ENCODE data around the gene SLC30A2. TPM values are rescaled to one million over a fixed set of nuclear protein-coding genes. Genes with fewer than 3 reads are reported as not detected.

SLC30A2 gene
- total RNA-seq, 1 donor from 2014 or later, result not detected

DNA sequence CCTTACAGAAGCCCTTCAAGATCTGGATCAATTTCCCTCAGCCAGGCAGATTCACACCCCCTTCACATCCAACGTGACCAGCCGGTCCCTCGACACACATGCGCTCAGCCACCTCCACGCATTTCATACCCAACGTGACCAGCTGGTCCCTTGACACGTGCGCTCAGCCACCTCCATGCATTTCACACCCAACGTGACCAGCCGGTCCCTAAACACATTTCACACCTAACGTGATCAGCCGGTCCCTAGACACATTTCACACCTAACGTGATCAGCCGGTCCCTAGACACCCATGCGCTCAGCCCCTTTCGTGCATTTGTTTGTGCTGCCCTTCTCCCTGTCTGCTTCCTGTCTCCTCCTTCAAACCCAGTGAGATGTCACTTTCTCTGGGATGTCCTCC lies 39.2 kb downstream of the SLC30A2 start:
- Histone ChIP-seq H3K4me3 (ENCODE audit: insufficient read depth, low read depth, low read length) (no peak overlapping the region), H3K4me1 (ENCODE audit: insufficient read depth, low read length) (no peaks in the 10 kb centered on the region), H2AFZ (ENCODE audit: low read depth, low read length) (no peak overlapping the region), H4K20me1 (ENCODE audit: insufficient read depth, low read length) (no peaks in the 10 kb centered on the region), H3K36me3 (ENCODE audit: insufficient read depth, low read length) (no peaks in the 10 kb centered on the region), H3K27ac (ENCODE audit: low read depth, low read length) (no peak overlapping the region), H3K79me2 (ENCODE audit: insufficient read depth, low read length) (no peaks in the 10 kb centered on the region), H3K4me2 (ENCODE audit: low read length) (no peak overlapping the region), H3K9ac (ENCODE audit: low read length) (no peak overlapping the region), H3K9me3 (ENCODE audit: insufficient read depth, low read depth, low read length) (no peaks in the 10 kb centered on the region), H3K27me3 (ENCODE audit: insufficient read depth, low read length) (no peaks in the 10 kb centered on the region)
- no peak overlapping the region for H3K4me3 Mint-ChIP-seq (ENCODE audit: unreplicated experiment)
- peaks cover 11% of the 10 kb centered on the region for H3K4me1 Mint-ChIP-seq (ENCODE audit: low read depth, unreplicated experiment)
- no peak for FAIRE-seq
- H3K27me3 Mint-ChIP-seq (ENCODE audit: low read depth, unreplicated experiment), result peaks cover 6% of the 10 kb centered on the region
- no peak for DNase-seq (ENCODE audit: low read depth)
- TF ChIP-seq EZH2 (IDR thresholded peaks at IDR 0.05; ENCODE audit: insufficient read depth, low read length), result no peak
- TF ChIP-seq, protein P1, sequence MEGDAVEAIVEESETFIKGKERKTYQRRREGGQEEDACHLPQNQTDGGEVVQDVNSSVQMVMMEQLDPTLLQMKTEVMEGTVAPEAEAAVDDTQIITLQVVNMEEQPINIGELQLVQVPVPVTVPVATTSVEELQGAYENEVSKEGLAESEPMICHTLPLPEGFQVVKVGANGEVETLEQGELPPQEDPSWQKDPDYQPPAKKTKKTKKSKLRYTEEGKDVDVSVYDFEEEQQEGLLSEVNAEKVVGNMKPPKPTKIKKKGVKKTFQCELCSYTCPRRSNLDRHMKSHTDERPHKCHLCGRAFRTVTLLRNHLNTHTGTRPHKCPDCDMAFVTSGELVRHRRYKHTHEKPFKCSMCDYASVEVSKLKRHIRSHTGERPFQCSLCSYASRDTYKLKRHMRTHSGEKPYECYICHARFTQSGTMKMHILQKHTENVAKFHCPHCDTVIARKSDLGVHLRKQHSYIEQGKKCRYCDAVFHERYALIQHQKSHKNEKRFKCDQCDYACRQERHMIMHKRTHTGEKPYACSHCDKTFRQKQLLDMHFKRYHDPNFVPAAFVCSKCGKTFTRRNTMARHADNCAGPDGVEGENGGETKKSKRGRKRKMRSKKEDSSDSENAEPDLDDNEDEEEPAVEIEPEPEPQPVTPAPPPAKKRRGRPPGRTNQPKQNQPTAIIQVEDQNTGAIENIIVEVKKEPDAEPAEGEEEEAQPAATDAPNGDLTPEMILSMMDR (IDR thresholded peaks at IDR 0.05; ENCODE audit: insufficient read depth, low read depth, low read length), result no peak
- H3K27ac Mint-ChIP-seq (ENCODE audit: unreplicated experiment), result no peak overlapping the region
- no peaks in the 10 kb centered on the region for H3K36me3 Mint-ChIP-seq (ENCODE audit: low read depth, unreplicated experiment)
- H3K9me3 Mint-ChIP-seq (ENCODE audit: unreplicated experiment), result no peaks in the 10 kb centered on the region

DNA sequence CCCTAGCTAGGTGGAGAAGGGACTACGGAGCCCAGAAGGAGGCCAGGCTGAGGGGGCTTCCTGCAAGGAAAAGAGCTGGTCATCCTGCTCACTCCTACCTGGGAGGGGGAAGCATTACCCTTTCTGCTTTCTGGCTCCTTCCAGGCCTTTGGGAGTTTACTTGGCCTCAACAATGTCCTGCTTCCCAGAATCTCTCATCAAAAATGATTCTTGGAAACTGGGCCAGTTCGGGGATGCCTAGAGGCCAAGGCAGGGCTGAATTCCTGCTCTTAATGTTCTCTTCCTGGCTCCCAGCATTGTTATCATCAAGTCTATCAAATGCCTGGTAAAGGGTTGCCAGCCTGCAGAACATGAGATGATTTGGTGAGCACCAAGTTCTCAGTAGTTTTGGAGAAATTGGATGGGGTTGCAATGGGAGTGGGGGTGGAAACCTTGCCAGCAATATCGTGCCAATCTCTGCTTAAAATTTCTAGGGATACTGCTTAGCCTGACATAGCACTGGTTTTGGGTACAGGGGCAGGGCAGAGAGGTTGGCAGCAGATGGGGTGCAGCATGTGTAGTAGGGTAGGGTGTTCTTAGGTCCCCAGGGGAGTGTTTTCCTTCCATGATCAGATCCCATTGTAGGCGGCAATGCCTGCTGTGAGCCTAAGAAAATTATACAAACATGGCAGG lies 40.3 kb downstream of the SLC30A2 start:
- Mint-ChIP-seq H3K9me3 (ENCODE audit: unreplicated experiment) (no peaks in the 10 kb centered on the region), H3K36me3 (ENCODE audit: low read depth, unreplicated experiment) (no peaks in the 10 kb centered on the region), H3K27ac (ENCODE audit: unreplicated experiment) (no peak overlapping the region), H3K4me1 (ENCODE audit: low read depth, unreplicated experiment) (peaks cover 4% of the 10 kb centered on the region), H3K27me3 (ENCODE audit: low read depth, unreplicated experiment) (peaks cover 6% of the 10 kb centered on the region), H3K4me3 (ENCODE audit: unreplicated experiment) (no peak overlapping the region)
- Histone ChIP-seq H3K27ac (ENCODE audit: low read depth, low read length) (no peak overlapping the region), H3K27me3 (ENCODE audit: insufficient read depth, low read length) (no peaks in the 10 kb centered on the region), H3K9me3 (ENCODE audit: insufficient read depth, low read depth, low read length) (no peaks in the 10 kb centered on the region), H3K4me1 (ENCODE audit: insufficient read depth, low read length) (no peaks in the 10 kb centered on the region), H2AFZ (ENCODE audit: low read depth, low read length) (no peak overlapping the region), H3K36me3 (ENCODE audit: insufficient read depth, low read length) (no peaks in the 10 kb centered on the region), H3K79me2 (ENCODE audit: insufficient read depth, low read length) (no peaks in the 10 kb centered on the region), H3K9ac (ENCODE audit: low read length) (no peak overlapping the region), H4K20me1 (ENCODE audit: insufficient read depth, low read length) (no peaks in the 10 kb centered on the region), H3K4me2 (ENCODE audit: low read length) (no peak overlapping the region), H3K4me3 (ENCODE audit: insufficient read depth, low read depth, low read length) (no peak overlapping the region)
- FAIRE-seq (no peak), DNase-seq (ENCODE audit: low read depth) (no peak)
- TF ChIP-seq, protein P1 (IDR thresholded peaks at IDR 0.05; ENCODE audit: insufficient read depth, low read depth, low read length), result no peak
- no peak for TF ChIP-seq EZH2 (IDR thresholded peaks at IDR 0.05; ENCODE audit: insufficient read depth, low read length)

DNA sequence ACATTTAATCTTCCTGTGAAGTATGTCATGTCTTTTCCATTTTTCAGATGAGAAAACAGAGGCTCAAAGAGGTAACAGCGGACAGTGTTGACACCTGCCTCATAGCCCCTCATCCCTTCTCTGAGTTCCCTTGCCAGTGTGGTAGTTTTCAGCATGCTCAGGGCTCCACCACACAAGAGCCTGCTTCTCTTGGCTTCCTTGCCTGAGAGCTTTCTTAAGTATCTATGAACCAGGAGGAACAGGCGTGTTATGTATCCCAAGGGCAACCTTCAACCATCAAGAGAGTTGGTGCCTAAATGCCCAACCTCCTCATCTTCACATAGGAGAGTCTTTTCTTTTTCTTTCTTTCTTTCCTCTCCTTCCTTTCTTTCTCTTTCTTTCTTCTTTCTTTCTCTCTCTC lies 42.2 kb downstream of the SLC30A2 start:
- Mint-ChIP-seq H3K4me1 (ENCODE audit: low read depth, unreplicated experiment) (no peaks in the 10 kb centered on the region), H3K9me3 (ENCODE audit: unreplicated experiment) (no peaks in the 10 kb centered on the region), H3K36me3 (ENCODE audit: low read depth, unreplicated experiment) (no peaks in the 10 kb centered on the region), H3K27me3 (ENCODE audit: low read depth, unreplicated experiment) (peaks cover 6% of the 10 kb centered on the region), H3K4me3 (ENCODE audit: unreplicated experiment) (no peak overlapping the region), H3K27ac (ENCODE audit: unreplicated experiment) (no peak overlapping the region)
- FAIRE-seq (no peak), DNase-seq (ENCODE audit: low read depth) (no peak)
- Histone ChIP-seq H3K9me3 (ENCODE audit: insufficient read depth, low read depth, low read length) (no peaks in the 10 kb centered on the region), H3K27me3 (ENCODE audit: insufficient read depth, low read length) (no peaks in the 10 kb centered on the region), H3K79me2 (ENCODE audit: insufficient read depth, low read length) (no peaks in the 10 kb centered on the region), H3K36me3 (ENCODE audit: insufficient read depth, low read length) (no peaks in the 10 kb centered on the region), H3K27ac (ENCODE audit: low read depth, low read length) (no peak overlapping the region), H4K20me1 (ENCODE audit: insufficient read depth, low read length) (no peaks in the 10 kb centered on the region), H3K4me3 (ENCODE audit: insufficient read depth, low read depth, low read length) (no peak overlapping the region), H2AFZ (ENCODE audit: low read depth, low read length) (no peak overlapping the region), H3K4me2 (ENCODE audit: low read length) (no peak overlapping the region), H3K4me1 (ENCODE audit: insufficient read depth, low read length) (no peaks in the 10 kb centered on the region), H3K9ac (ENCODE audit: low read length) (no peak overlapping the region)
- TF ChIP-seq EZH2 (IDR thresholded peaks at IDR 0.05; ENCODE audit: insufficient read depth, low read length), result no peak
- TF ChIP-seq, protein P1 (IDR thresholded peaks at IDR 0.05; ENCODE audit: insufficient read depth, low read depth, low read length), result no peak

All from astrocyte (in vitro differentiated cells and primary cell).